Measurements from ENCODE around the gene WDFY4. TPM values are rescaled to one million over a fixed set of nuclear protein-coding genes. Genes with fewer than 3 reads are reported as not detected.
A peak's percentile ranks its signal among the peaks of the same experiment; 100 is the strongest.

Gene WDFY4
- total RNA-seq, 1 experiment from 2014 or later = 0.16 TPM

DNA sequence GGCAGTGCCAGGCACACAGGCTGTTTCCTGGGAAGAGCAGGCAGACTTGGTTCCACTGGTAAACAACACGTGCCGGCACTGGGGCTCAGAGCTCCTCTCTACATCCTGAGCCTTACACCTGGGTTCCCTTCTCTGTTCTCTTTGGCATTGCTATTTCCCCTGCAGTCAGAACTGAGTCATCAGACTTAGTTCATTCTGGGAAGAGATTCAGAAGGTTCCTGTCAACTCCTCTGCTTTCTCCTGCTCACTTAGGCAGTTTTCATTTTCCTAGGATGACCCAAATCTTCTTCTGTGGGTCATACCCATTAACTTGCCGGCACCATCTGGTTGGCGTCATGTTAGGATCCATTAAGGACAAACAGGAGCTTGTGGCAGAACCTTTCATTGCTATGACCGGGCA is 288.4 kb downstream of the WDFY4 start:
- H3K27ac ChIP-seq = no peak overlapping the region
- DNase-seq (ENCODE audit: low read depth in 1 of 2, low spot score in 2 of 2) = no peak

DNA sequence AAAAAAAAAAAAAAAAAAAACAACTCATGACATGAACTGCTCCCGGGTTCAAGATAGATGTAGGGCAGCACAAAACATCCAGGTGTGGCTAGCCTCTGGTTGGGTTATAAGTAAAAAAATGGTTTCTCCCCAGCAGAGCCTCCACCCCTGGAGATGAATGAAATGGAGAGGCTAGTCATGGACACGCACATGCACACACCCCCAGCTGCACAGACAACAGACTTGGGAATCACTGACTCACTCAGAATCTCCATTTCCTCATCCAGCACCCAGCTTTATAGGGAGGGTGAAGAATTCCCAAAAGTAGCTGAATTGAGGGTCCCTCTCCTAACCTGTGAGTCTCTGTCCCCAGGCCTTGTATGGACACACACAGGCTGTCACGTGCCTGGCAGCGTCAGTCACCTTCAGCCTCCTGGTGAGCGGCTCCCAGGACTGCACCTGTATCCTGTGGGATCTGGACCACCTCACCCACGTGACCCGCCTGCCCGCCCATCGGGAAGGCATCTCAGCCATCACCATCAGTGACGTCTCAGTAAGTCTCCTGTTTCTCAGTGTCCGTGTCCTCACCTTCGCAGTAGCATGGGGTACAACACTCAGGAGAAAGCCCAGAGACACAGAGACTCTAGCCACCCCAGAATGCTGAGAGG is 290.0 kb downstream of the WDFY4 start:
- H3K4me3 ChIP-seq = no peak overlapping the region
- DNase-seq (ENCODE audit: low read depth in 1 of 2, low spot score in 2 of 2) = no peak
- no peak overlapping the region for H3K27ac ChIP-seq
- no peaks in the 10 kb centered on the region for H3K9me3 ChIP-seq (replicated peaks)
- no peaks in the 10 kb centered on the region for H3K27me3 ChIP-seq (replicated peaks)
- no peaks in the 10 kb centered on the region for H3K36me3 ChIP-seq
- no peaks in the 10 kb centered on the region for H3K4me1 ChIP-seq (replicated peaks)

More for the DNA sequence above, 288.4 kb downstream of the WDFY4 start:
- H3K36me3 ChIP-seq = no peaks in the 10 kb centered on the region
- no peaks in the 10 kb centered on the region for H3K4me1 ChIP-seq (replicated peaks)
- no peaks in the 10 kb centered on the region for H3K9me3 ChIP-seq (replicated peaks)
- no peak overlapping the region for H3K4me3 ChIP-seq
- H3K27me3 ChIP-seq (replicated peaks) = no peaks in the 10 kb centered on the region

DNA sequence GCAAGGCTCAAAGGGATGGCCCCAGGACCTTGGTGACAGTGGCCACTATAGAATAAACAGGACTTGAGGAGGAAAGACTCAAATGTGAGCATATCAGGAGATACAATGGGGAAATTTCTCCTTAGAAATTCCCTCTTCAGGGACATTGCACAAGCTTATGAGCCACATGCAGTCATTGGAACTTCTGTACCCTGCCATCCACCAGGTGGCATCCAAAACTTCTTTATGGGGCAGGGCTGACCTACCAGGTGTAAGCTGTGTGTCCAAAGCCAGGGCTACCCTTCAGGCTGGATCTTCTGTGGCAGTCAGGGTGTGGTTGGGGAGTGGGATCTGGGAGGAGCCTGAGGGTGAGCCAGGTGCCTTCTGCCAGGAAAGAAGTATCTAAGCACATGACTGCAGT is 291.5 kb downstream of the WDFY4 start:
- Histone ChIP-seq H3K4me1 (replicated peaks) (no peaks in the 10 kb centered on the region), H3K36me3 (no peaks in the 10 kb centered on the region), H3K27me3 (replicated peaks) (no peaks in the 10 kb centered on the region), H3K4me3 (no peak overlapping the region), H3K27ac (no peak overlapping the region), H3K9me3 (replicated peaks) (no peaks in the 10 kb centered on the region)
- DNase-seq (ENCODE audit: low read depth in 1 of 2, low spot score in 2 of 2) = no peak

DNA sequence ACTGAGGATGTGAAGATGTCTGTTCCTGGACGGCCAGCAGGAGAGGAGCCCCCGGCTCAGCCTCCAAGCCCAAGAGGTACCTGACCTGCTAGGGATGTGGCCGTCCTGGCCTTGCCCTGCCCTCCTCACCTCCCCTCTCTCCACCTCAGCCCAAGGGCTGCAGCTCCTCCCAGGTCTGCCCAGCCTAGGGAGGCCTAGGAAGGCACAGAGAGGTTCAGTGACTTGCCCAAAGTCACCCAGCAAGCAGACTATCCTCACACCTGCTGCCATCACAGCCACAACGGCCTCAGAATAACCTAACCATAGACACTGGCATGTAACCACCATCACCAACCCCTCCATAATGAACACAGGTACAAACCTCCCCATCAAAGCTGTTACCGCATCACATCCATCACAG is 293.6 kb downstream of the WDFY4 start:
- no peaks in the 10 kb centered on the region for H3K36me3 ChIP-seq
- no peak for DNase-seq (ENCODE audit: low read depth in 1 of 2, low spot score in 2 of 2)
- no peaks in the 10 kb centered on the region for H3K27me3 ChIP-seq (replicated peaks)
- no peaks in the 10 kb centered on the region for H3K9me3 ChIP-seq (replicated peaks)
- no peak overlapping the region for H3K4me3 ChIP-seq
- H3K27ac ChIP-seq = no peak overlapping the region
- H3K4me1 ChIP-seq (replicated peaks) = no peaks in the 10 kb centered on the region

DNA sequence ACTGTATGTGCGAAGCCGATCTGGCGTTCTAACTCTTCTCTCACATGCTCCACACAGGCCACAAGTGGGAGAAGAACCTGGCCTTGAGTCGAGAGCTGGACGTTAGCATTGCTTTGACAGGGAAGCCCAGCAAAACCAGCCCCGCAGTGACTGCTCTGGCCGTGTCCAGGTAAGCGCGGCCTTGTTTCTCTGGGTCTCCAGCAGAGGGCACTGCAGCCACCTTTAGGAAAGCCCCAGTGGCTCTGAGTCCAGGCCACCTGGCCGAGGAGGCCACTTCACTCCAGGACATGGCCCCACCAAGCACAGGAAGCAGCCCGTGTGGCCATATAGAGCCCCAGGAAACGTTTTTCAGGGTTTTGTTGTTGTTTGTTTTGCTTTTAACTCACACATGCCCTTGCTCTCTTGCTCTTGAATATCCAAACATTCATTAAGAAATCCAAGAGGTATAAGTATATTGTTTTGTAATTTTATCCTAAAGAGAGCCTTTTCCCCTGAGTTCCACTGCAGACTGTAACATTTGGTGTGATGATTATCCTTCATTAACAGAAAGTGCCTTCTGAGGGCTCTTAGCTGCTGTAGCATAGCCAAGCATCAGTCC is 296.7 kb downstream of the WDFY4 start:
- H3K27me3 ChIP-seq (replicated peaks) = no peaks in the 10 kb centered on the region
- DNase-seq (ENCODE audit: low read depth in 1 of 2, low spot score in 2 of 2) = peak; percentile 30 to 59
- H3K9me3 ChIP-seq (replicated peaks) = no peaks in the 10 kb centered on the region
- no peak overlapping the region for H3K4me3 ChIP-seq
- no peak overlapping the region for H3K27ac ChIP-seq
- no peaks in the 10 kb centered on the region for H3K36me3 ChIP-seq
- H3K4me1 ChIP-seq (replicated peaks) = no peaks in the 10 kb centered on the region

DNA sequence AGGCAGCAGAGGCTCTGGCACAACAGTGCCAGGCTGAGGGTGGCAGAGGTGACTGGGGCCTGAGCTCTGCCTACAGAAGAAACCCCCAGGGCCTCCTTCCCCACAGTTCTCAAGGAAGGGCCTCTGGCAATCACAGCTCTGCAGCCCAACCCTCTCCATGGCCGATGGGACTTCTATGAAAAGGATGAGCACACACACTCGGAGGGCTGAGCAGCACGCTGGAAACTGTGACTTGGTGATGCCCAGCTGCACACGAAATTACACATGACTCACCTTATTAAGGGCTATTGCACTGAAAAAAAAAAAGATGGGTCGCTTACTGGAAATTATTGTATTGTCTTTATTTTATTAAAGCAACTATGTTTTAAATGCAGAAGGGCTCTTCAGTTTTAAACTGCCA is 297.9 kb downstream of the WDFY4 start:
- H3K4me1 ChIP-seq (replicated peaks) = no peaks in the 10 kb centered on the region
- no peak overlapping the region for H3K4me3 ChIP-seq
- no peaks in the 10 kb centered on the region for H3K9me3 ChIP-seq (replicated peaks)
- H3K36me3 ChIP-seq = no peaks in the 10 kb centered on the region
- H3K27ac ChIP-seq = no peak overlapping the region
- no peaks in the 10 kb centered on the region for H3K27me3 ChIP-seq (replicated peaks)
- no peak for DNase-seq (ENCODE audit: low read depth in 1 of 2, low spot score in 2 of 2)

DNA sequence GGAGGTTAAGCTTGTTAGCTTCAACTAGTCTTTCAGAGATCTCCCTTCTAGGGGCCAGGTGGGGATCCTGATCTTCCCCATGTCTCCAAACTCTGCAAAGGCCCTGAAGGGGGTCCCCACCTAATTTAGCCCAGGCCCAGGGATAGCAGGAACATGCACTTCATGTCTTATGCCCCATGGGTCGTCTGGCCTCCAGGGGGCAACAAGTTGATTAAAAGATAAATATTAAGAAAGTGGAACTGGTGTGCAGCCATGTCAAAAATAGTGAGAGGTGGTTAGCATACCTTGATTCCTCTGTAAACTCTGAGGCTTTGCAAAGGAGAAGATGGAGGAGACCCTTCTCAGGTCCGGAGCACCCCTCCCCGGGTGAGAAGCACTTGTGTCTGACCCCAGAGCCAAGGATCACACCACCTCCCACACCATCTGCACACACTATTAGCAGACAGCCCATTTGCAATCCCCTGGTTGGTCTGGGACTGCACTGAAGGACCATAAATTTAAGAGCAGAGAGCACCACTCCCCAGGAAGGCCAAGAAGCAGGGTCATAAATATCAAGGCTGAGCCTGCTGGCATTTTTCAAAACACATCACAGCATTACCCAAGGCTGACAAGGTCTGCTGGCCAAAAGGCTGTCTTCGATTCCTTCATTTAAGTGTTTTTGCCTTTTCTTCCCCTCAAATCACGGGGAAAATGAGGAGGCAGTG is 299.1 kb downstream of the WDFY4 start:
- H3K9me3 ChIP-seq (replicated peaks) = no peaks in the 10 kb centered on the region
- H3K36me3 ChIP-seq = no peaks in the 10 kb centered on the region
- no peaks in the 10 kb centered on the region for H3K27me3 ChIP-seq (replicated peaks)
- H3K4me1 ChIP-seq (replicated peaks) = no peaks in the 10 kb centered on the region
- H3K27ac ChIP-seq = no peak overlapping the region
- H3K4me3 ChIP-seq = no peak overlapping the region
- no peak for DNase-seq (ENCODE audit: low read depth in 1 of 2, low spot score in 2 of 2)

DNA sequence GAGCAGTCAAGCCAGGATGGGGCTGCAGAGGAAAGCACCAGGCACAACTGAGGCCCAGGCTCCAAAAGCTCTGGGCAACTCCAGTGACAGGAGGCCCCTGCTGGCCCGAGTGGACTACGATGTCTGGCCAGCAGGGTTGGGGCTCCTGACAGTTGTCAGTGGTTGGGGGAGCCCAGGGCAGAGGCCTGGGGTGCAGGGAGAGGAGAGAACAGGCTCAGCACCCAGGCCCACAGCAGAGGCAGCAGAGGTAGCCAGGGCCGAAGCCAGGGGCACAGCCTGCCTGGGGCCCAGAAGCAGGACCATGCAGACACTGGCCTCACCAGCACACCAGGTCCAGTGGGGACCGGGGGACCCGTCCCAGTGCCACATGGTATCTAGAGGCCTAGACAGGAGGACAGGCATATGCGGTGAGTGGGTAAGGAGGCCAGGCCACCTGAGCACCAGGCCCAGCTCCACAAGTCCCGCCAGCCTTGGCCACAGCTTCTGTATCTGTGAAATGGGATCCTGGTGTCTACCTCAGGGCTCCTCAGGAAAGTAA is 301.0 kb downstream of the WDFY4 start:
- Histone ChIP-seq H3K4me3 (no peak overlapping the region), H3K27ac (no peak overlapping the region), H3K36me3 (no peaks in the 10 kb centered on the region), H3K27me3 (replicated peaks) (no peaks in the 10 kb centered on the region), H3K4me1 (replicated peaks) (no peaks in the 10 kb centered on the region), H3K9me3 (replicated peaks) (no peaks in the 10 kb centered on the region)
- DNase-seq (ENCODE audit: low read depth in 1 of 2, low spot score in 2 of 2) = no peak

DNA sequence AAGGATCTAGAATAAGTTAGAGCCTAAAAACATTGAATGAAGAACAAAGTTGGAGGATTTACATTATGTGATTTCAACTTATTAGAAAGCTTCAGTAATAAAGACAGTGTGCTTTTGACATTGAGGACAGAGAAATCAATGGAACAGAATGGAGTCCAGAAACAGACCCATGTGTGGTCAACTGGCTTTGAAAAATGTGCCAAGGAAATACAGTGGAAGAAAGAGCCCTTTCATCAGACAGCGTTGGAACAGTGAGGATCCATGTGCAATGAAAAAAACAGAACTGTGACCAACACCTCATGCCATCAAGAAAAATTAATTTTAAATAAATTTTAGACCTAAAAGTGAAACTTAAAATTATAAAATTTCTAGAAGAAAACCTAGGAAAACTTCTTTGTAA is 305.6 kb downstream of the WDFY4 start:
- Histone ChIP-seq H3K4me3 (no peak overlapping the region), H3K9me3 (replicated peaks) (no peaks in the 10 kb centered on the region), H3K27me3 (replicated peaks) (no peaks in the 10 kb centered on the region), H3K36me3 (no peaks in the 10 kb centered on the region), H3K4me1 (replicated peaks) (no peaks in the 10 kb centered on the region), H3K27ac (no peak overlapping the region)
- no peak for DNase-seq (ENCODE audit: low read depth in 1 of 2, low spot score in 2 of 2)

DNA sequence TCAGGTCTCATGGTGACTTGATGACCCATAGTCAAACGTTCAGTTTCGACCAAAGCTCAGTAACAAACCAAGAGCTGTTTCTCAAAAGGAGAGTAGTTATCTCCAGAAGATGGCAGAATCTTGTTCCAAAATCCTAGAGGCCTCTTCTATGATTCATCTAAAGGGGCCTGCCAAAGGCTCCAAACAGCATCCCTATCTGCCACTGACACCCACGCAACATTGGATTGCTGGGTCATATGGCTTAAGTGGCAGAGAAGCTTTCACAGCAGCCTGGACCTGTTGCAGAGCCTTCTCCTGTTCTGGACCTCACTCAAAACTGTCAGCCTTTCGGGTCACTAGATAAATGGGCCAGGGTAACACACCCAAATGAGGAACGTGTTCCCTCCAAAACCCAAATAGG is 309.0 kb downstream of the WDFY4 start:
- no peaks in the 10 kb centered on the region for H3K36me3 ChIP-seq
- no peak overlapping the region for H3K27ac ChIP-seq
- H3K4me1 ChIP-seq (replicated peaks) = no peaks in the 10 kb centered on the region
- no peaks in the 10 kb centered on the region for H3K9me3 ChIP-seq (replicated peaks)
- H3K4me3 ChIP-seq = no peak overlapping the region
- H3K27me3 ChIP-seq (replicated peaks) = no peaks in the 10 kb centered on the region
- no peak for DNase-seq (ENCODE audit: low read depth in 1 of 2, low spot score in 2 of 2)

DNA sequence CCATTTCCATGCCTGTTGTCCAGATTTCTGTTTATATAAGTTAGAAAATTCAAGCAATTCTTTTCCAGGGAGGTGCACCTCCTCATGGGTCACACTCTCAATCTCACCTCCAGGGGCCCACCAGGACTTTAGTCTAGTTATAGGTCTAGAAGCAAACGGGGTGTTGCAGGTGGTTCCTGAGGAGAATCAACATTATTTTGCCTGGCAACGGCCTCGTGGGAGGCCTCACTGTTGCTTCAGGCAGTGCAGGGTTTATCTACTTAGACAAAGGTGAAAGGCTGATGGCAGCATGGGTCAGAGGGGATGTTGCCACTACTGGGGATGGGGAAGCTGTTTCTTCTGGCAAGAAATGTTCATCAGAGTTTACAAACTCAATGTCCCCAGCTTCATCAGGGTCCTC is 311.7 kb downstream of the WDFY4 start:
- no peak for DNase-seq (ENCODE audit: low read depth in 1 of 2, low spot score in 2 of 2)
- H3K4me1 ChIP-seq (replicated peaks) = no peaks in the 10 kb centered on the region
- H3K27me3 ChIP-seq (replicated peaks) = no peaks in the 10 kb centered on the region
- H3K4me3 ChIP-seq = no peak overlapping the region
- no peak overlapping the region for H3K27ac ChIP-seq
- H3K36me3 ChIP-seq = no peaks in the 10 kb centered on the region
- H3K9me3 ChIP-seq (replicated peaks) = no peaks in the 10 kb centered on the region

DNA sequence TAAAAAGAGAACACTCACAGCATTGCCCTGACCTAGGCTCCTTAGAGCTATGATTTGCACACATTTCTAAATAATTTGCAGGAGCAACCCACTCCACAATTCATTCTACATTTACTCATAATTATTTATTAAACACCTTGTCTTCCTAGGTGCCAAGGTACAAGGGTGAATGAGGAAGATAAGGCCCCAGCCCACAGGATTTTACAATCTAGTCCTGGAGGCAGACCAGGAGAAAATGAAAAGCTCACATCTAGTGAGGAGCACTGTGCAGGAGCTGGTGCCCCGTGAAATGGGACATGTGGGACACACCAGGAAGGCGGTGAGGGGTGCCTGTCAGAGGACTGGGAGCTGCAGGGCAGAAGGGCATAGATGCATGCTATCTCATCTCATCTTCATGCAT is 314.7 kb downstream of the WDFY4 start:
- no peak overlapping the region for H3K27ac ChIP-seq
- no peaks in the 10 kb centered on the region for H3K36me3 ChIP-seq
- H3K4me3 ChIP-seq = no peak overlapping the region
- no peak for DNase-seq (ENCODE audit: low read depth in 1 of 2, low spot score in 2 of 2)
- no peaks in the 10 kb centered on the region for H3K9me3 ChIP-seq (replicated peaks)
- no peaks in the 10 kb centered on the region for H3K27me3 ChIP-seq (replicated peaks)
- H3K4me1 ChIP-seq (replicated peaks) = no peaks in the 10 kb centered on the region

DNA sequence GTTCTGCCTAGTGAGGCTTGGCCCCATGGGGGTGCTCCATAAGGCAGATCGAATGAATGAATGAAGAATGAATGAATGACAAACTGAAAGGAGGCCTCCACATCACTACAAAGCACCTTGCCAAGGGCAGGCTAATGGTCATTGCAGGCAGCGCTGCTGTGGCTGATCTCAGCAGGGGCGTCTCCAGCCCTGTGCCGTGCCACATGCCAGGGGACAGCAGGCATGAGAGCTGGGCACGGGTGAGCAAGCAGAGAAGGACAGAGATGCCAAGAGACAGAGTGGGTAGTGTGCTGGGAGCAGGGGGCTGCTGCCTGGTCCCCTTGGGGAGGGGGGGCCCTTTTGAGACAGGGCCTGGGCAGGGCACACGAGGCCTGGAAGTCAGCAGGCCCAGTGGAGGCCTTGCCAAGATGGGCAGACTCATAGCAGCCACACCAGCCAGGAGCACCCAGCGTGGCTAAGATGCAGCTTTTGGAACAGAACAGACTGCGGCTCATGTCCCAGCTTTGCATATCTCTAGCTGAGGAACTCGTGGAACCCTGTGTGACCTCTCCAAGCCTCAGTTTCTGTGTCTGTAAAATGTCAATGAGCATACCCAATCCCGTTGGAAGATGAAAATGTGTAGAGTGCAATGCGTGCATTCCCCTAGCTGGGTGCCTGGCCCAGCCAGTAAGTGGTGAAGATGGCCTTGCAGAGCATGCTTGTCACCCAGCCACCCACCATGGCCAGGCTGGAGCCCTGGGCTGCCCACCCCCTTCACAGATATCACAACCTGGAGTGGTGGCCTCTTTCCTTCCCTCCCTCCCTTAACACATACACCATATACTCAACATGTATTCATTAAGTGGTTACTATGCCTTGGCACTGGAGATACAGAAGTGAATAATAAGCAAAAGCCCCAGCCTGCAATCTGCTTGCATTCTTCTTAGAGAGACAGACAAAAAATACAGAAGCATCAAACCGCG is 316.0 kb downstream of the WDFY4 start:
- no peaks in the 10 kb centered on the region for H3K36me3 ChIP-seq
- no peaks in the 10 kb centered on the region for H3K4me1 ChIP-seq (replicated peaks)
- no peak overlapping the region for H3K27ac ChIP-seq
- H3K4me3 ChIP-seq = no peak overlapping the region
- H3K27me3 ChIP-seq (replicated peaks) = no peaks in the 10 kb centered on the region; the same call in 1 of the 2 replicates
- no peaks in the 10 kb centered on the region for H3K9me3 ChIP-seq (replicated peaks)
- no peak for DNase-seq (ENCODE audit: low read depth in 1 of 2, low spot score in 2 of 2)

Measured in SJSA1 (cell line).